Naive thymus-derived CD8-positive, alpha-beta T cell (primary cell): ENCODE data around the gene AFMID. TPM values are rescaled to one million over a fixed set of nuclear protein-coding genes. Genes with fewer than 3 reads are reported as not detected.
"Not testable (repeated sequence)": the region's sequence is repeated elsewhere in the genome, so short reads cannot be mapped to it uniquely, and the experiment has no call there.

Source experiments
- ATAC-seq, 2 donors: fragments of 150-1000 bp; cut with Tn5 transposase in 1 of 2; sonication (Bioruptor Pico), chemical (Tn5 transposase) in 1 of 2; 1 replicate in 1 of 2; 2 replicates in 1 of 2; pipeline ENCODE4 v1.10.0; 2021; ENCODE audit warnings: mild to moderate bottlenecking in 2 of 2, moderate library complexity in 2 of 2
- POLR2A ChIA-PET: fragments of 350-600 bp; sonication (Branson Sonifier 250); formaldehyde crosslinking; loops from one replicate; lab custom pipeline; 2021; ENCODE audit warnings: antibody characterized with exemption; lab: Charles Lee
- DNase-seq, 10 donors: peaks; one replicate each; pipeline versions ENCODE4 v3.0.0 to v3.0.0-alpha.2; 2020 to 2022
- H3K27ac Mint-ChIP-seq, 10 donors: one replicate each; pipeline ENCODE4 v1.8.0; 2020 to 2022; ENCODE audit warnings: mild to moderate bottlenecking in 10 of 10, mixed read lengths in 10 of 10, moderate library complexity in 4 of 10, inconsistent platforms in 1 of 10
- H3K27me3 Mint-ChIP-seq, 5 donors: one replicate each; pipeline ENCODE4 v1.8.0; 2021 to 2022; ENCODE audit warnings: mixed read lengths in 5 of 5
- H3K36me3 Mint-ChIP-seq, 3 donors: one replicate each; pipeline ENCODE4 v1.8.0; 2020 to 2022; ENCODE audit warnings: mixed read lengths in 3 of 3, mild to moderate bottlenecking in 2 of 3, inconsistent platforms in 1 of 3
- H3K4me1 Mint-ChIP-seq, 4 donors: one replicate each; pipeline ENCODE4 v1.8.0; 2021 to 2022; ENCODE audit warnings: mixed read lengths in 4 of 4
- H3K4me3 Mint-ChIP-seq, 10 donors: one replicate each; pipeline ENCODE4 v1.8.0; 2020 to 2022; ENCODE audit warnings: mild to moderate bottlenecking in 10 of 10, mixed read lengths in 10 of 10, moderate library complexity in 6 of 10, inconsistent platforms in 1 of 10
- H3K9me3 Mint-ChIP-seq, 9 donors: one replicate each; pipeline ENCODE4 v1.8.0; 2020 to 2022; ENCODE audit warnings: mixed read lengths in 9 of 9, mild to moderate bottlenecking in 3 of 9, inconsistent platforms in 1 of 9, moderate library complexity in 1 of 9
- polyA plus RNA-seq, 3 donors: library from polyadenylated mRNA; unstranded; fragments of 300-500 nt; fragmentation: Illumina TruSeq; gene quantifications; one replicate each; pipeline ENCODE4 v1.2.3, GENCODE V29; 2021
- total RNA-seq, 8 experiments: library from RNA in 2 of 8; stranded (reverse) in 2 of 8; gene quantifications; one replicate each; pipeline ENCODE4 v1.2.3 and lab custom pipeline; 2021 to 2026

AFMID gene
- total and polyA plus RNA-seq, 5 experiments from 2014 or later: 0.41 to 2.4 (median 1.7) TPM

DNA sequence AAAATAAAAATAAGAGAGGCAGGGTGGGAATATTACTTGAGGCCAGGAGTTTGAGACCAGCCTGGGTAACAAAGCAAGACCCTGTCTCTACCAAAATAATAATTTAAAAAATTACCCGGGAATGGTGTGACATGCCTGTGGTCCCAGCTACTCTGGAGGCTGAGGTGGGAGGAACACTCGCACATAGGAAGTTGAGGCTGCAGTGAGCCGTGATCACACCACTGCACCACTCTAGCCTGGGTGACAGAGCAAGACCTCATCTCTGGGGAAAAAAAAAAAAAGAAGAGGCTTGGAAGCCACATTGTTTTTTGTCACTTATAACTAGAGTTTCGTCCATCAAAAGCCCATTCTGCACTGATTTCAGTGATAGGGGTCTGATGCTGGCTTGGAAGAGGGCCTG, 41.0 kb downstream of the AFMID start:
- Mint-ChIP-seq H3K4me3 (no peak overlapping the region), H3K9me3 (no peaks in the 10 kb centered on the region), H3K27me3 (peaks cover 9 to 53% (median 25%) of the 10 kb centered on the region in 5 donors), H3K4me1 (peaks cover 3 to 21% (median 13%) of the 10 kb centered on the region in 4 donors), H3K36me3 (no peaks in the 10 kb centered on the region), H3K27ac (no peak overlapping the region)
- POLR2A ChIA-PET: interaction anchor here (0.5 kb wide), 1 partner anchor 34 kb away, joined by 4 read pairs; no protein-coding TSS in a partner anchor
- ATAC-seq: no peak
- no peak for DNase-seq

DNA sequence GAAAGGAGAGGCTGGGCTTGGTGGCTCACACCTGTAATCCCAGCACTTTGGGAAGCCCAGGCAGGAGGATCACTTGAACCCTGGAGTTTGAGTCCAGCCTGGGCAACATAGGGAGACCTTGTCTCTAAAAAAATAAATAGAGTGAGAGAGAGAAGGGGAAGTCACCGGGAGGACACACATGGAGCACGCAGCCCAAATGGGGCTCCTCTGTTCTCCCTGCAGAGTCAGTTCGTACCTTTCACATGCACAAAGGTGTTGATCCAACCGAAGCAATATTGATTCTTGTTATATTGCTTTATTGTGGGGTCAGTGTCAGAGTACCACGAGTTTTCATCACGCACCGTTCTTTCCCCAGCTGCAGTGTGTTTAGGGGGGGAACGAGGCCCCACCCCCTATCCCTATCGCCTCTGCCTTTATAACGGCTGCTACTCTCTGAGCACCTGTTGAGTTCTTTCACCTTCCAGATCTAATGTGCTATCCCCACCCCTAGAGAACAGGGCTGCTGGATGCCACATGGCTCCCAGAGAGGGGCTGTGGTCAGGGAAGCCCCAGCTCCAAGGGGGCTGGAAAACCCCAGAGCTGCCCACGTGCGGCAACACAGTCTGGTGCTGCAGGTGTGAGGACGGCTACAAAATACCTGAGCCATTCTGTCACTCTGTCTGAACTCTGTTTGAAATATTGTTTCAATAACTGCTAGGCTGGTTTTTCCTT, 43.2 kb downstream of the AFMID start:
- peaks cover 9 to 59% (median 25%) of the 10 kb centered on the region in 5 donors for H3K27me3 Mint-ChIP-seq
- no peaks in the 10 kb centered on the region for H3K9me3 Mint-ChIP-seq
- no peak overlapping the region for H3K4me3 Mint-ChIP-seq
- H3K36me3 Mint-ChIP-seq: no peaks in the 10 kb centered on the region
- POLR2A ChIA-PET: interaction anchor here (1.0 kb wide), 1 partner anchor 20 kb away, joined by 3 read pairs; no protein-coding TSS in a partner anchor
- H3K4me1 Mint-ChIP-seq: peaks cover 3 to 21% (median 13%) of the 10 kb centered on the region in 4 donors
- DNase-seq (no peak), ATAC-seq (peak in 1 of 2 donors; percentile 16)
- no peak overlapping the region for H3K27ac Mint-ChIP-seq

DNA sequence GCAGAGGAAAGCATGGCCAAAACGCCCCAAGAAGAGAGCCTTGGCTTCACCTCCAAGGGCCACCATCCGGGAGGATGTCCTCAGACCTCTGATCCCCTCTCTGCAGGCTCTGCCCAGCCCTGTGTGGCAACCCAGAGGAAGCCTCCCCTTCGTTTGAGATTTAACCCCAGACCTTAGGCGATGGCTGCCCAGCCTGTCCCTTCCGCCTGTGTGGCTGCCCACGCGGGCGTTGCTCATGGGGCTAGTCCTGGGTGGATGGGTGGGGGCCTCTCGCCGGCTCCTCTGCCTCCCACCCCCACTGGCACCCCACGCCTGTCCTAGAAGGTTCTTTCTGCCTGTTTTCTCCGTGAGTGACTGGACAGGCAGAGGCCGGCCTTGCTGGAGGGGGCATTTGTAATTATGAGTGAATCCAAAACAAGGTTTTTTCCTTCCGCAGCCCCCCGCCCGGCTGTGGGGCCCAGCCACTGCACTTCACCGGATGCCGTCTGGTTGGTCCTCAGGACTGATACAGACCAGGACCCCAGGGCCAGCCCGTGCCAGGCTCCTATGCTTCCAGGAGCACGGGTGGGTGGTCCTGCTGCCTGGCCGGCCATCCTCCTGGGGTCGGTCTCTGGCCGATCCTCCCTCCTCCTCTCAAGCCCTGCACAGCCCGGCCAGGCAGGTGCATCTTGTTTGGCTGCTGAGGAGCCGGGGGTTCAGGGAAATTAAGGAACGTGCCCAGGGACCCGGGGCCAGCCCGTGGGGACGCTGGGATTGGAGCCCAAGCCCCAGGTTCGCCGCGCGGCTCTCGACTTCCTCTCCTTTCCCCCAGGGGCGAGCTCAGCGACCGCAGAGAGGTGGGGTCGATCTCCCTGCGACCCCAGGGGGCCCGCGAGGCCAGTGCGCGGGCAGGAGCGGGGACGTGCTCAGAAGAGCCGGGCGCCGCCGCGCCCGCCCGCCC, 44.1 kb downstream of the AFMID start, which contains the start of gene TMEM235:
TMEM235 (plus strand) TSS at position 636 of the 940 bp plus-strand sequence. CDS start 393 bp downstream, outside the sequence.
- ATAC-seq (no peak), DNase-seq (no peak)
- peaks cover 3 to 21% (median 13%) of the 10 kb centered on the region in 4 donors for H3K4me1 Mint-ChIP-seq
- H3K4me3 Mint-ChIP-seq: peak within 1 kb of the TSS in 4 of 10 donors; percentile 8 to 71 (median 61)
- POLR2A ChIA-PET: no interaction called here
- H3K27ac Mint-ChIP-seq: no peak within 1 kb of the TSS
- no peaks in the 10 kb centered on the region for H3K36me3 Mint-ChIP-seq
- H3K27me3 Mint-ChIP-seq: peaks cover 9 to 59% (median 25%) of the 10 kb centered on the region in 5 donors
- no peaks in the 10 kb centered on the region for H3K9me3 Mint-ChIP-seq

DNA sequence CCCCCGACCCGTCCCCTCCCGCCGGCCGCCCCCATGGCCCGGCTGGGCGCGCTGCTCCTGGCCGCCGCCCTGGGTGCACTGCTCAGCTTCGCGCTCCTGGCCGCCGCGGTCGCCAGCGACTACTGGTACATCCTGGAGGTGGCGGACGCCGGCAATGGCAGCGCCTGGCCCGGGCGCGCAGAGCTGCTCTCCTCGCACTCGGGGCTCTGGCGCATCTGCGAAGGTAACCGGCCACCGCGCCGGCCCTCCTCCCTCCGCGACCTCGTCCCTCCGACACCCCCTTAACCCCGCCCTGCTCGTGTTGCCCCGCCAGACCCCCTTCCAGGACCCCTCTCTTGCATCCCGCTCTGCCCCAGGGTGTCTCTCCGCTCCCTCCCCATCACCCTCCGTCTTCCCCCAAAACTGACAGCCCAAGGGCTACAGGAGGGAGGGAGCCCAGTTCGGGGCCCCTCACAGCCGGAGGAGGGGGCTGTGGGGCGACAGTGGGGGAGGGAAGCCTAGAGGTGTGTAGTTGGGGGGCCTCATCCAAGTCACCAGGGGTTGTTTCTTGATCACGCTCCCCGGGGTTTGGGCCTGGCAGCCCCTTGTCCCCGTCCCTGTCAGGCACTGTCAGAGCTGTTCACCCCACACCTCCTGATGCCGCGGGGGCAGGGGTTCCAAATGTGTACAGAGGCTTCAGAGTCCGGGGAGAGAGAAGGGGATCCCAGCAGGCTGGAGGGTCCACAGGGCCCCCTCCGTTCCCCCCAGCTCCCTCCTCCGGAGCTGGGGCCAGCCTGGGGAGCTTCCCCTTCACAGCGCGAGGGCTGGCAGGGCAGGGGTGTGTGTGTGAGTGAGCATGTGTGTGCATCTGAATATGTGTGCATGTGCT, 45.1 kb downstream of the AFMID start:
- ATAC-seq (peak; percentile 87 to 91), DNase-seq (peak in 4 of 10 donors; percentile 32 to 35 (median 32))
- peak overlapping the region in 1 of 10 donors; percentile 29 for H3K27ac Mint-ChIP-seq
- H3K4me1 Mint-ChIP-seq: peaks cover 3 to 21% (median 9%) of the 10 kb centered on the region in 4 donors
- POLR2A ChIA-PET: no interaction called here
- H3K4me3 Mint-ChIP-seq: peak overlapping the region in 4 of 10 donors; percentile 16 to 71 (median 61)
- no peaks in the 10 kb centered on the region for H3K9me3 Mint-ChIP-seq
- peaks cover 9 to 51% (median 25%) of the 10 kb centered on the region in 5 donors for H3K27me3 Mint-ChIP-seq
- H3K36me3 Mint-ChIP-seq: no peaks in the 10 kb centered on the region

DNA sequence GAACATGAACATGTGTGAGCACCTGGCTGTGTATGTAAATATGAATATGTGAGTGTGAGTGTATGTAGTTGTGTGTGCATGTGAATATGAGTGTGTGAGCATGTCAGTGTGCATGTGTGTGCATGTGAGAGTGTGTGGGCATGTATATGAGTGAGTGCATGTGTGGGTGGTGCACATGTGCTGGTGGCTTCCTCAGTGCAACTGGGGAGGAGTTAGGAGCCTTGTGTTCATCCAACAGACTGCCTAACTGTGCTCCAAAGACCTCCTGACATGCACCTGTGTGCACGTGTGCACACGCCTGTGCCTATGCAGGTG, 45.7 kb downstream of the AFMID start:
- peaks cover 3 to 21% (median 9%) of the 10 kb centered on the region in 4 donors for H3K4me1 Mint-ChIP-seq
- H3K27me3 Mint-ChIP-seq: peaks cover 9 to 47% (median 22%) of the 10 kb centered on the region in 5 donors
- ATAC-seq (no peak), DNase-seq (no peak)
- peak overlapping the region in 3 of 10 donors; percentile 6 to 57 (median 16) for H3K4me3 Mint-ChIP-seq
- peak overlapping the region in 1 of 10 donors; percentile 29 for H3K27ac Mint-ChIP-seq
- POLR2A ChIA-PET: no interaction called here
- no peaks in the 10 kb centered on the region for H3K9me3 Mint-ChIP-seq
- no peaks in the 10 kb centered on the region for H3K36me3 Mint-ChIP-seq

DNA sequence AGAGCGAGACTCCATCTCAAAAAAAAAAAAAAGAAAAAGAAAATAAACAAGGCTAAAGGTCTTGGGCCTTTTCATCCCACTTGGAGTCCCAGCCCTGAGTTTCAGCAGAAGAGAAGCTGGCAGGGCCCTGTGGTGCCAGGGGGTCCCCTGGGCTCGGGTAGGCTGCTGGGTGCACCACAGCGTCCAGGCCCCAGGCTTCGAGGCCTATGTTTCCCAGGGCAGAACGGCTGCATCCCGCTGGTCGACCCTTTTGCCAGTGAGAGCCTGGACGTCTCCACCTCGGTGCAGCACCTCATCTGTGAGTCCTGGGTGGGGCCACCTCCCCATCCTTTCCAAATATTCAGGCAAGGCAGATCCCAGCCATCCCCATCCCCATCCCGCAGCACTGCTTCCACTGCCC, 46.5 kb downstream of the AFMID start:
- H3K27ac Mint-ChIP-seq: no peak overlapping the region
- POLR2A ChIA-PET: no interaction called here
- H3K4me1 Mint-ChIP-seq: peaks cover 3 to 21% (median 9%) of the 10 kb centered on the region in 4 donors
- H3K36me3 Mint-ChIP-seq: no peaks in the 10 kb centered on the region
- no peak for DNase-seq
- no peaks in the 10 kb centered on the region for H3K9me3 Mint-ChIP-seq
- no peak overlapping the region for H3K4me3 Mint-ChIP-seq
- peaks cover 9 to 41% (median 22%) of the 10 kb centered on the region in 5 donors for H3K27me3 Mint-ChIP-seq
- no peak for ATAC-seq

DNA sequence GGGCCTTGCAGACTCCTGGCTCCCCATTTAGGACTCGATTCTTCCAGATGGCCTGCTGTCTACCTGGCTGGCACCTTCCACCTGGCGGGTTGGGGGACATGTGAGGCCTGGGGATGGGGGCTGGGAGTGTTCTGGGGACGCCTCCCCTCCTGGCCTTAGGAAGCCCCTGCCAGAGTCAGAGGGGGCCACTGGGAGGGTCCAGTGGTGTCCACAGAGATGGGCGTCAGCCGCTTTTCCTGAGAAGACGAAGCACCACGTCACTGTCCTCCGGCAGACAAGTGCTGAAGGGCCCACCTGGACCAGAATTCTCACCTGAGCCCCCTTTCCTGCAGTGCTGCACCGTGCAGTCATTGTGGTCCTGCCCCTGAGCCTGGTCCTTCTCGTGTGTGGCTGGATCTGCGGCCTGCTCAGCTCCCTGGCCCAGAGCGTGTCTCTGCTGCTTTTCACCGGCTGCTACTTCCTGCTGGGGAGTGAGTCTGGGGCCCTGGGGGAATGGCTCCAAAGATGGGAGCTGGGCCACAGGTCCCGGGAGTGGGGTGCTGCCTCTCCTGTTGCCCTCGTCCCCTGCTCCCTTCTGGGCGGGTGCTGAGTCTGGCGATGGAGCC, 47.2 kb downstream of the AFMID start:
- no peaks in the 10 kb centered on the region for H3K9me3 Mint-ChIP-seq
- ATAC-seq (no peak), DNase-seq (no peak)
- POLR2A ChIA-PET: no interaction called here
- peaks cover 3 to 21% (median 9%) of the 10 kb centered on the region in 4 donors for H3K4me1 Mint-ChIP-seq
- no peaks in the 10 kb centered on the region for H3K36me3 Mint-ChIP-seq
- H3K27me3 Mint-ChIP-seq: peaks cover 9 to 36% (median 22%) of the 10 kb centered on the region in 5 donors
- no peak overlapping the region for H3K27ac Mint-ChIP-seq
- no peak overlapping the region for H3K4me3 Mint-ChIP-seq

DNA sequence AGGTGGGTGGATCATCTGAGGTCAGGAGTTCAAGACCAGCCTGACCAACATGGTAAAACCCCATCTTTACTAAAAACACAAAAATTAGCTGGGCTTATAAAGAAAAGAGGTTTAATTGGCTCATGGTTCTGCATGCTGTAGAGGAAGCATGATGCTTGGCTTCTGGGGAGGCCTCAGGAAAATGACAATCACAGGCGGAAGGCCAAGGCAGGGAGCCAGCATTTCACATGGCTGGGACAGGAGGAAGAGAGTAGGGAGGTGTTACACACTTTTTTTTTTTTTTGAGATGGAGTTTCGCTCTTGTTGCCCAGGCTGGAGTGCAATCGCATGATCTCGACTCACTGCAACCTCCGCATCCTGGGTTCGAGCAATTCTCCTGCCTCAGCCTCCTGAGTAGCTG, 47.9 kb downstream of the AFMID start:
- POLR2A ChIA-PET, ATAC-seq, H3K36me3 Mint-ChIP-seq, DNase-seq, H3K9me3 Mint-ChIP-seq, H3K4me3 Mint-ChIP-seq: not testable (repeated sequence)
- peaks cover 3 to 21% (median 9%) of the 10 kb centered on the region in 4 donors for H3K4me1 Mint-ChIP-seq
- H3K27ac Mint-ChIP-seq: peak overlapping the region in 1 of 10 donors; percentile 40
- H3K27me3 Mint-ChIP-seq: peaks cover 9 to 34% (median 22%) of the 10 kb centered on the region in 5 donors

DNA sequence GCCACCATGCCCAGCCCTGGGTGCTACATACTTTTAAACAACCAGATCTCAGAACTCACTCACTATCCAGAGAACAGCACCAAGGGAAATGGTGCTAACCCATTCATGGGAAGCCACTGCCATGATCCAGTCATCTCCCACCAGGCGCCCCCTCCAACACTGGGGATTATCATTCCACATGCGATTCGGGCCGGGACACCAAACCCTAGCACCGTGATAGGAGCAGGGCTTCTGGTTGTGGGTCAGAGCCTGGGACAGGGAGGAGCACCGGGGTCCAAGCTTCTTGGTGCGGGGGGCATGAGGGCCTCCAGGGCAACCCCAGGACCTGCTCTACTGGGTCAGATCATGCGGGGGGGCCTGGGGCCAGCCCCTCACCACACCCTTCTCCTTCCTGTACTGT, 48.7 kb downstream of the AFMID start:
- Mint-ChIP-seq H3K9me3 (no peaks in the 10 kb centered on the region), H3K4me3 (no peak overlapping the region), H3K4me1 (peaks cover 3 to 17% (median 7%) of the 10 kb centered on the region in 4 donors), H3K36me3 (no peaks in the 10 kb centered on the region), H3K27ac (no peak overlapping the region), H3K27me3 (peaks cover 4 to 26% (median 17%) of the 10 kb centered on the region in 5 donors)
- DNase-seq: no peak
- POLR2A ChIA-PET: no interaction called here
- ATAC-seq: no peak

DNA sequence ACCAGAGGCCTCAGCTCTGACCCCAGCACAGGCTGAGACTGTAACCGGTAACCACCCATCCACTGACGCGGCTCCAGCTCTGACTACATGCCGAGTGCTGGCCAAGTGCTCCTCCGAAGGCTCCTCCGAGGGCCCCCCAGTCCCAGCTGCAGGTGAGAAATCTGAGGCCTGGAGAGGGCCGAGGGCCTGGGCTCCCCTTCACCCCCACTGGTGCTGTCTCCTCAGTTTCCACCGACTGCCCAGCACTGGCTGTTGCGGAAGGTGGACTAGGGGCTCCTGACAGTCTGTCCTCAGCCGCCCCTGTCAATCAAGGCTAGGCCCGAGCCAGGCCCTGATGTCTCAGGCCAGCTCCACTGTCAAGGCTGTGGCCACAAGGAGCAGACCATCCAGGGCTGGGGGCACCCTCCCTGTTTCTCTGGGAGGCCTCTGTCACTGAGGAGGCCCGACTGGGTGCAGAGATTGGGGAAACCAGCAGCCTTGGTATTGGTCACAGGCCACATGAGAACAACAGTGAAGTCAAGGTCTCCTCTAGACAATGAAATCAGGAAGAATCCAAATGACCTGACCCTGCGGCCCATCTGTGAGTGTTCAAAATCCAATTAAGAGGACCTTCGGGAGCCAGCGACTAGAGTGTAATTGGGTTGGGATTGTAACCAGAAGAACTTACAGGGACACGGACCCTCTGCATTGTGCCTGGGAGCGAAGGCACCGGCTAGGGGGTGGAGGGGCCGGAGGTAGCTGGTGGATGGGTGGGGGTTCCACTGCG, 49.4 kb downstream of the AFMID start:
- H3K27ac Mint-ChIP-seq: peak overlapping the region in 1 of 10 donors; percentile 85
- POLR2A ChIA-PET: interaction anchor here (1.4 kb wide), 1 partner anchor 17 kb away, joined by 4 read pairs; no protein-coding TSS in a partner anchor
- H3K4me3 Mint-ChIP-seq: no peak overlapping the region
- ATAC-seq (no peak), DNase-seq (no peak)
- H3K27me3 Mint-ChIP-seq: peaks cover 4 to 19% (median 12%) of the 10 kb centered on the region in 5 donors
- no peaks in the 10 kb centered on the region for H3K9me3 Mint-ChIP-seq
- H3K4me1 Mint-ChIP-seq: peaks cover 4 to 11% (median 7%) of the 10 kb centered on the region in 4 donors
- no peaks in the 10 kb centered on the region for H3K36me3 Mint-ChIP-seq
